Suprapubic skin (tissue), 3 donors: ENCODE measurements around the gene NFKBIE.

ENCODE experiments used
- CTCF ChIP-seq, 2 donors: fragments of 200-600 bp in 1 of 2; fragments of 450-650 bp in 1 of 2; sonication (generic) in 1 of 2; IDR thresholded peaks; one replicate each; pipeline ENCODE4 v1.5.1; 2016 to 2019; ENCODE audit warnings: antibody characterized with exemption in 2 of 2, mild to moderate bottlenecking in 1 of 2, moderate library complexity in 1 of 2
- POLR2AphosphoS5 ChIP-seq, 3 donors: sonication (generic); formaldehyde crosslinking; IDR thresholded peaks; one replicate each; pipeline ENCODE4 v1.6.1; 2017; ENCODE audit warnings: antibody characterized with exemption in 3 of 3

GRCh38 chr6:44256775-44257024, 8.7 kb downstream of the NFKBIE start:
- TF ChIP-seq POLR2AphosphoS5 (IDR thresholded peaks at IDR 0.05) (no peak), CTCF (IDR thresholded peaks at IDR 0.05) (no peak)
